HepG2 (cell line): ENCODE measurements around the gene MCRIP2. TPM values are rescaled to one million over a fixed set of nuclear protein-coding genes. Genes with fewer than 3 reads are reported as not detected.
A peak's percentile ranks its signal among the peaks of the same experiment; 100 is the strongest.

ENCODE experiments used
- BHLHE40 ChIP-seq: IDR thresholded peaks from 2 replicates; pipeline ENCODE4 v1.6.1; 2011; ENCODE audit warnings: low read length, improper control_type of control experiment
- DBP ChIP-seq: sonication (generic); formaldehyde crosslinking; IDR thresholded peaks from 2 replicates; pipeline ENCODE4 v1.4.0; 2020; ENCODE audit warnings: missing genetic modification reagents; ENCODE audit errors: not compliant biosample characterization
- MEF2D ChIP-seq: sonication (generic); formaldehyde crosslinking; IDR thresholded peaks from 2 replicates; pipeline ENCODE4 v1.5.1; 2020; ENCODE audit warnings: mild to moderate bottlenecking, missing genetic modification reagents
- MEIS2 ChIP-seq: sonication (generic); formaldehyde crosslinking; IDR thresholded peaks from 2 replicates; pipeline ENCODE4 v1.9.0; 2021; ENCODE audit warnings: mild to moderate bottlenecking, missing genetic modification reagents
- PATZ1 ChIP-seq: sonication (generic); formaldehyde crosslinking; IDR thresholded peaks from 2 replicates; pipeline ENCODE4 v1.4.0; 2020; ENCODE audit warnings: missing genetic modification reagents
- SIX4 ChIP-seq: sonication (generic); formaldehyde crosslinking; IDR thresholded peaks from 2 replicates; pipeline ENCODE4 v1.4.0; 2020; ENCODE audit warnings: missing genetic modification reagents
- U2AF1 ChIP-seq: fragments of 200-400 bp; formaldehyde crosslinking; optimal IDR thresholded peaks from 2 replicates; pipeline ENCODE3; 2017; ENCODE audit warnings: mild to moderate bottlenecking, low read depth, low read length
- ZNF160 ChIP-seq: sonication (generic); formaldehyde crosslinking; IDR thresholded peaks from 2 replicates; pipeline ENCODE4 v1.8.0; 2022; ENCODE audit warnings: mild to moderate bottlenecking, inconsistent platforms, missing genetic modification reagents
- ZNF609 ChIP-seq: sonication (generic); formaldehyde crosslinking; IDR thresholded peaks from 2 replicates; pipeline ENCODE4 v1.4.0; 2020; ENCODE audit warnings: mild to moderate bottlenecking, missing genetic modification reagents, borderline replicate concordance
- ZNF770 ChIP-seq: sonication (generic); formaldehyde crosslinking; IDR thresholded peaks from 2 replicates; pipeline ENCODE4 v1.5.0; 2020; ENCODE audit warnings: mild to moderate bottlenecking, missing genetic modification reagents
- polyA plus RNA-seq, 8 experiments: library from polyadenylated mRNA; depleted of rRNA in 3 of 8; stranded (reverse) in 7 of 8; unstranded in 1 of 8; fragments of >200 nt; fragmentation: Illumina TruSeq in 4 of 8; extraction: Trizol in 4 of 8; gene quantifications; 2 replicates each; pipeline versions ENCODE4 v1.2.1 to v1.2.3, GENCODE V29; 2011 to 2016; ENCODE audit warnings: low read depth in 4 of 8, missing spikeins in 1 of 8, mixed read lengths in 1 of 8; ENCODE audit not compliant: insufficient read depth in 1 of 8
- total RNA-seq, 5 experiments: library from RNA; depleted of rRNA; stranded (reverse); fragments of >200 nt; fragmentation: Illumina TruSeq; extraction: Trizol; gene quantifications; 2 replicates each; pipeline ENCODE4 v1.2.3, GENCODE V29; 2016; ENCODE audit warnings: low read depth in 1 of 5

Gene MCRIP2
- total and polyA plus RNA-seq, 2 of the 13 experiments (the other 11 are each of a cell fraction or from before 2014, with no cell fraction given), result 39.6 to 76.7 TPM

GRCh38 chr16:636206-637080, 5.2 kb upstream of the MCRIP2 start, which contains the start of gene METTL26 (continued):
- TF ChIP-seq ZNF609 (CRISPR knock-in tag) (no peak), SIX4 (CRISPR knock-in tag) (no peak), PATZ1 (CRISPR knock-in tag) (peak; percentile 37; the same call in 1 of the 2 replicates), BHLHE40 (peak; percentile 92), ZNF160 (CRISPR knock-in tag) (no peak; the same call in 1 of the 2 replicates), DBP (CRISPR knock-in tag) (no peak), U2AF1 (peak; percentile 39), ZNF770 (CRISPR knock-in tag) (peak; percentile 36; the same call in 1 of the 2 replicates), MEF2D (CRISPR knock-in tag) (0 out of 2 replicates have a peak, but pooled peaks have one; percentile 20), MEIS2 (CRISPR knock-in tag) (0 out of 2 replicates have a peak, but pooled peaks have one; percentile 33)
